GM19035 (cell line): Measurements from ENCODE around the gene CUL7.
A peak's percentile ranks its signal among the peaks of the same experiment; 100 is the strongest.
"Not testable (repeated sequence)": the region's sequence is repeated elsewhere in the genome, so short reads cannot be mapped to it uniquely, and the experiment has no call there.

ENCODE experiments used
- ATAC-seq: cut with Tn5 transposase; IDR thresholded peaks from one replicate; pipeline ENCODE4 v1.9.1; 2021; ENCODE audit not compliant: unreplicated experiment

Gene CUL7

DNA sequence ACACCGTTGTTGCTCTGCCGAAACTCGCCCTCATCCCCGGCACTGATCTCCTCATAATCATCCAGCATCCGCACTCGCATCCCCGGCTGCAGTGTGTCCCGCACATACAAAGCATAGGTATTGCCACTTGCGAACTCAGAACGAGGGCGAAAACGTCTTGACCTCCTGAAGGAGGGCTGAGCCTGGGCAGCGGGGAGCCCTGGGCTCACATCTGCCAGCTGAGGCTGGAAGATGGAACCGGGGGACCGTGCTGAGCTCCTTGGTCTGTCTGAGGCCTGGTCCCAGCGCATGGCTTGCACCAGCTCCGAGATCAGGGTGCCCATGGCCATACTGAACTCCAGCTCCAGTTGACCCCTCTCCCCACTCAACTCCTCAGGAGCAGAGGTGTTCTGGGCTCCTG, 2.7 kb downstream of the CUL7 start:
- no peak for ATAC-seq

DNA sequence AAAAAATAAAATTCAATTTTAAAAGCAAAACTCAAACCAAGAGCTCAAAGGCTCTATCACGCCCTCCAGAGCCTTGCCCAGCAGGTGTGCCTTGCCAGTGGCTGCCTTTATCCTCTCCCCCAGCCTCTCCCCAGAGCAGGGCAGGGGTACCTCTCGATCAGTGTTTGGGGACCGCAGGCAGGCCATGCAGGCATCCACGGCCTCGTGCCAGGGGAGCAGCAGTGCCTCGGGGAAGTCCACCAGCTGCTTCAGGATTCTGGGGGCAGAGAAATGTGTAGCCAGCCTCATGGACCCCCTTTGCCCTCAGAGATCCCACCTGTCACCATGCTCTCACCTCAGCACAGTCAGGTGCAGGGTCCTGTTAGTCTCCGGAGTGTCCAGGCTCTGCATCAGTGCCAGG, 5.7 kb downstream of the CUL7 start:
- ATAC-seq: no peak

DNA sequence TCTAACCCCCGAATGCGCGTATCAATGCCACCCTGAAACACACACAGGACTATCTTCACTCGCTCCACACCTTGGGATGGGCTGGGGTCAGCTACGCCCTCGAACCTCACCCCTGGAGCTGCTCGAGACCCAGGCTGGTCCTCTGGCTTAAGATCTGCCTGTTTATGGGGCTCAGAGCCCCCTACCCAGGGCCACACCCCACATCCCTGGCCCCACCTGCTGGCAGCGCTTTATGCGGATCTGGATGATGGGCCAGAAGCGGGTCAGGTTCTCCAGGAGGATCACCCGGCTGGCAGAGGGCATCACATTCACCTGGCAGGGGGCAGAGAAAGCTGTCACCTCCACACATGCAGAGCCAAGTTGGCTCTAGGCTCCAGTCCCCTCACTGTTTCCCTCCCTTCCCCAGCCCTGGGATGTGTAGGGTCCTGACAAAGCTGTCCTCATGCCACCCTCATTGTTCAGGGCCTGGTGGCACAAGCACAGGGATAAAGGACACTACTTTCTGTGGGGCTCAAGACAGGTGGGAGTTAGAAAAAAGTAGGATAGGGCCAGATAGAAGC, 8.2 kb downstream of the CUL7 start:
- ATAC-seq: no peak

DNA sequence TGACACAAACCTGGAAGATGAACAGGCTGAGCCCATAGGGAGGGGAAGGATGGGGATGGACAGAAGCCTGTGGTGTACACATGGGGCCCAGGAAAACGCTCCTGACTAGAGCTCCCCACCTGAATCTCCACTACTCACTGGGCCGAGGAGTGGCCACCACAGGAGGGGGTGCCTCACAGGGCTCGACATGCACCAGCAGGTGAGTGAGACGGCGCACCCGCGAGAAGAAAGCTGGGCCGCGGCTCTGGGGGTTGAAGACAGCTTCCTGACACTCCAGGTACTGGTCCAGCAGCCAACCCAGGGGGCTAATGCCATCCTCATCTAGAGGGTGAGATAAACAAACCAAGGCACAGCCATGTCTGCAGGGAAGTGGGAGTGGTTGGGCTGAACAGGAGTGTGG, 10.3 kb downstream of the CUL7 start:
- no peak for ATAC-seq

GRCh38 chr6:43041475-43041874, 12.2 kb downstream of the CUL7 start:
- ATAC-seq: not testable (repeated sequence)

GRCh38 chr6:43040542-43041257, 13.0 kb downstream of the CUL7 start:
- ATAC-seq: no peak

- ATAC-seq: no peak
Measured at GRCh38 chr6:43038727-43039126, 14.9 kb downstream of the CUL7 start.

DNA sequence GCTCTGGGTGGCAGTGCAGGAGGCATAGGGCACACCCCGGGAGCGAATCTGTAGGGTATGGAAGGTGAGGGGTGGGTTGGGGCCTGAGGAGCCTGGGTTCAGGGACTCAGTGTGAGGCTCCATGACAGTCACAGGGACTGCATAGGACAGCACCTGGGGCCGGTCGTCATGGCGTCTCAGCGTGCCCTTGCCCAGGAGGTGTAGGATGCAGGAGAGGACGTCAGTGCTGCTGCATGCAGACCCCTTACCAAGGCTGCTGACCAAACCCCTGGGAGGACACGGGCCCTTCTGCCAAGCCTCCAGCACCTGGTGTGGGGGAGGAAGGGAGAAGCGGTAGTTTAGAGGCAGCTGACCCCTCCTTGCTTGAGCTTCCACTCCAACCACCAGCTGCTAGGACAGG, 15.9 kb downstream of the CUL7 start:
- no peak for ATAC-seq

GRCh38 chr6:43037197-43037596, 16.5 kb downstream of the CUL7 start:
- ATAC-seq: no peak

DNA sequence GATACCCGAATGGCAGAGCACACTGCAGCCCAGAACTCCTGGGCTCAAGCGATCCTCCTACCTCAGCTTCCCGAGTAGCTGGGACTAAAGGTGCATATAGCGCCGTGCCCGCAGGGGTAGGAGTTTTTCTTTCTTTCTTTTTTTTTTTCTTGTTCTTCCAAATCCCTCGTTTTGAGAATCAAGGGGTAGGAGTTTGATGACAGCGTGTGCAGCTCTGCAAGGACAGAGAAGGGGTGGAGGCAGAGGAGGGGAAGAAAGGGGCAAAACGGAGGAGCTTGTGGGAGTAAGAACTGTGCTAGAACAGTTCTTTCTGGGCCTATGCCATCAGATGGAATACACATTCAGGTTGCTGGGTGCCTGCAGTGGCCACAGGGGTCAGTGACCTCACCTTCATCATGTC, 16.9 kb downstream of the CUL7 start:
- ATAC-seq: no peak

GRCh38 chr6:43035495-43036194, 18.0 kb downstream of the CUL7 start:
- no peak for ATAC-seq

DNA sequence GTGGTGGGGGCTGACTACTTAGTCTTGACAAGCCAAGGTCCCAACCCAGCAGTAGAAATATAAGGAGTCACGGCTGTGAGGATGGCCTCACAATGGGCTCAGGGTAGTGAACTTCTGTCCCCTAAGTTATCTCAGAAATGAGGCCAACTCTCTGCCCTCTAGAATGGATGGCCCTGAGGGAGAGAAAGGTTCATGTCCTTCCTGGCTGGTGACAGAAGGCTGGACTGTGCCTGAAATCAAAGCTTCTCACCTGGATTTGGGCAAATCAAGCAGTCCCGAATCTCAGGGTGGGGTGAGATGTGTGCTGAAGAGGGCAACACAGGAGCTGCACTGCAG, 19.5 kb downstream of the CUL7 start:
- no peak for ATAC-seq

DNA sequence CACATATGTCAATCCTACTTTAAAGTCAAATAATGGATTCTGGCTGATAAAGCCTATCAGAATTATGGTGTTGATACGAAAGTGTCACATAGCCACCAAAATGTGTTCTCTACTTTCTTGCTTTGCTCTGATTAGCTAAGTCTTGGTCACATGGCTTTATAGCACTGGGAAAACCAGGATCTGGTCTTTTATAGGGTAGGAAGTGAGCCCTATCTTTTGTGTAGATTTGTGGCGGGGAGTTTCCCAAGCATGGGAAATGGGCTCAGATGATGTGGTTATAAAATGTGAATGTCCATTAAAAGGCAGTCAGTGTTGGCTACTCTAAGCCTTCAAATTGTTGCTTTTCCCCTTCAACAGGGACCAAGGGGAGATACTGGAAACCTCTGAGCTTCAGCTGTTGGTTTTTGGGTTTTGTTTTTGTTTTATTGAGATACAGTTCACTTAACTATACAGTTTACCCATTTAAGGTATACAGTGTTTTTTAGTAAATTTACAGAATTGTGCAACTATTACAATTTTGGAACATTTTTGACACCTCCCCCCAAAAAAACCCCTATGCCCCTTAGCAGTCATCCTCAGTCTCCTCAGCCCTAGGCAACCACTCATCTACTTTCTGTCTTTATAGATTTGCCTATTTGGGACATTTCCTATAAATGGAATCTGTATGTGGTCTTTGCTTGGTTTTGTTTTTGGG, 20.0 kb downstream of the CUL7 start:
- ATAC-seq: no peak

GRCh38 chr6:43032326-43032725, 21.3 kb downstream of the CUL7 start:
- no peak for ATAC-seq

- ATAC-seq: no peak
Measured at GRCh38 chr6:43029120-43029519, 24.5 kb downstream of the CUL7 start.

- no peak for ATAC-seq
Measured at GRCh38 chr6:43026365-43026764, 27.3 kb downstream of the CUL7 start.

GRCh38 chr6:43024436-43024835, 29.2 kb downstream of the CUL7 start:
- no peak for ATAC-seq

GRCh38 chr6:43021270-43022047, 32.2 kb downstream of the CUL7 start, which contains the start of gene RRP36:
Gene RRP36 (plus strand): TSS chr6:43021623. CDS start chr6:43021655, 32 bp downstream.
- peak; percentile 83 for ATAC-seq

DNA sequence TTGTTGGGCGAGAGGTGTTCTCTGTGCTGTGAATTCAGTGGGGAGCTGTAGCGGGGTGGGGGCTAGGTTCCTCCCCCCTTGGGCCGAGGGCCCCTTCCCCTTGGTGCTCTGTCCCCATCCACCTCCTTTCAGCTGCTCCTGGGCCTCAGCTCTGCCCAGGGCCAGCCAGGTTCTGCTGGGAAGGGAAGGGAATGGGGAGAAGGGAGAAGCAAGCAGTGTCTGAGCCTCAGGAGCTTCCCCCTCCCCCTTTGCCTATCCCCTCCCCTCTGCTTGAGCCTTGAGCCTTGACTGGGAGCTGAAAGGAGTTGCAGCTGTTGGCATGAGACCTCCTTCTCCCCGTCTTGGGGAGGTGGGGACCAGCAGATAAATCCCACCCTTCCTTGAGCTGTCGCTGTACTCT, 32.8 kb downstream of the CUL7 start:
- ATAC-seq: no peak

DNA sequence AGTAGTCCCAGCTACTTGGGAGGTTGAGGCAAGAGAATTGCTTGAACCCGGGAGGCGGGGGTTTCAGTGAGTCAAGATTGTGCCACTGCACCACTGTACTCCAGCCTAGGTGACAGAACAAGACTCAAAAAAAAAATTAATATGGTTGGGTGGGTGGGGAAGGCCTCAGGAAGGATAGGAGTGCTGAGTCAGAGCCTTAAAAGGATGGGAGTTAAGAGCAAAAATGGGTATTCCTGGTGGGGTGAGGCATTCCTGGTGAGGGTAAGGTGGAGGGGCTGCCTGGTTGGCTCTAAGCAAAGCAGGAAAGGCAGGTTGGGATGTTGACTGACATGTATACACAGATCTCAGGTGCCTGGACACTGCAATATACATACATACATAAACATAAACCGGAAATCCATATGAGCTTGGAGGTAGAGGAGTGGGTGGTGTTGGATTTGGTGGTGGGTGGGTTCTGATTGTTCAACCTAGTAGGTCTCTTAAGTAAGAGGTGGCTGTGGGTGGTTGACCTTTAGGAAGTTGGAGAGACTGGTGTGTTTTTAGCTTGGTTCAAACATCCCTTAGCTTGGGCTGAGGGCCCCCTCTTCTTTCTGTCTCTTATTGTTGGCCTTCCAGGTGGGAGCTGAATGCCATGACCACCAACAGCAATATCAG, 33.5 kb downstream of the CUL7 start:
- no peak for ATAC-seq

DNA sequence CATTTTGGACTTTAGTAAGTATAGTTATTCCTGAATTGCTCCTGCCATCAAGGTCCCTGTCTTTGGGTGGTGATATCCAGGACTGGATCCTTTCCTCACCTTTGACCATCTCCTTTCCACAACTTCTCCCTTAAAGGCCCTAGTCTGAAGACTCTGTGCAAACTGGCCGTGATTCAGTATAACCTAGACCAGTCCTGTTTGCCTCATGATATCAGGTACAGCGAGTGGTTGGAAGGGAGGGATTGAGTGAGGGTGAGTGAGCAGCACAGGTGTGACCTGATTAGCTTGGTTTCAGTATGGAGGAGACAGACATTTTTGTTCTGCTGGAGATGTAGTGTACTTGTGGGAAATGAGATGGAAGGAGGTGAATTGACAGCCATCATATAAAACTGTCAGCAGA, 34.5 kb downstream of the CUL7 start:
- no peak for ATAC-seq
